Urinary bladder (tissue), 4 donors: ENCODE results near the gene PARD3. TPM values are rescaled to one million over a fixed set of nuclear protein-coding genes. Genes with fewer than 3 reads are reported as not detected.
"Not testable (repeated sequence)": the region's sequence is repeated elsewhere in the genome, so short reads cannot be mapped to it uniquely, and the experiment has no call there.

ENCODE experiments used
- DNase-seq: peaks from one replicate; pipeline ENCODE4 v3.0.0-alpha.2; 2015; ENCODE audit errors: extremely low spot score
- H3K27ac ChIP-seq: one replicate; pipeline ENCODE4 v1.5.1; 2013; ENCODE audit warnings: low read depth, mild to moderate bottlenecking, moderate library complexity
- H3K36me3 ChIP-seq: one replicate; pipeline ENCODE4 v1.6.1; 2013; ENCODE audit warnings: mild to moderate bottlenecking, moderate library complexity; ENCODE audit not compliant: insufficient read depth
- H3K4me1 ChIP-seq: one replicate; pipeline ENCODE4 v1.6.1; 2013; ENCODE audit warnings: mild to moderate bottlenecking, moderate library complexity; ENCODE audit not compliant: insufficient read depth
- H3K4me3 ChIP-seq: one replicate; pipeline ENCODE4 v1.5.1; 2013; ENCODE audit warnings: low read depth, low read length
- WGBS: extraction: QIAGEN DNeasy Blood & Tissue Kit; methylation state at CpG from one replicate; pipeline ENCODE4 v1.1.7; 2013; 5-methylcytosine and 5-hydroxymethylcytosine counted together
- polyA plus RNA-seq: library from polyadenylated mRNA; stranded (reverse); fragments of 200-250 nt; gene quantifications from one replicate; pipeline ENCODE4 v1.2.3, GENCODE V29; 2013
- total RNA-seq: library from RNA; depleted of rRNA; stranded (reverse); fragments of >200 nt; gene quantifications from one replicate; pipeline ENCODE4 v1.2.3, GENCODE V29; 2014
- donor health status: healthy with polysubstance abuse.
- donor health status: healthy.

PARD3 gene
- total and polyA plus RNA-seq, 2 donors, result 27.5 to 89.1 TPM

- WGBS, result 64% methylated on average over 4 of the region's 4 CpGs
- no peaks in the 10 kb centered on the region for H3K4me1 ChIP-seq
- H3K4me3 ChIP-seq, result no peak overlapping the region
- DNase-seq, result no peak
- no peaks in the 10 kb centered on the region for H3K36me3 ChIP-seq
- H3K27ac ChIP-seq, result no peak overlapping the region
Measured at GRCh38 chr10:34433241-34434076, 381.6 kb downstream of the PARD3 start.

GRCh38 chr10:34432589-34432988, 382.5 kb downstream of the PARD3 start:
- Histone ChIP-seq H3K36me3 (no peaks in the 10 kb centered on the region), H3K4me3 (no peak overlapping the region), H3K27ac (no peak overlapping the region), H3K4me1 (no peaks in the 10 kb centered on the region)
- DNase-seq, result no peak

DNA sequence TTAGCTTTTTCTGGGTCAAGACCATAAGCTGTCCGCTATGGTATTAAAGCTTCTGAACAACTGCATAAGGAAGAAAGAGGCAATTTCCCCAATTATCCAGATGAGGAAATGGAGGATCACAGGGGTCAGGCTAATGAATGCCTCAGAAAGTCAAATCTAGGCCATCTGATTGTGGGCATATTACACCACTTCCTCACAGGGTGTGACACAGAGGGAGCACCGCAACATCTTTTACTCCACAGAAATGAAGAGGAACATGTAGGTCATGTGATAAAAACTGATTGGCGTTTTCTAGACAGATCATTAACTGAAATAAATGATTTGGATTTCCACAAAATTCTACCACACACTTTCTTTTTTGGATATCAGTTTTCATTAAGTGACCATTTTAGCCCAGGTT, 384.4 kb downstream of the PARD3 start:
- no peaks in the 10 kb centered on the region for H3K36me3 ChIP-seq
- H3K4me3 ChIP-seq, result no peak overlapping the region
- no peak for DNase-seq
- WGBS, result 83% methylated on average over 3 of the region's 3 CpGs
- no peak overlapping the region for H3K27ac ChIP-seq
- no peaks in the 10 kb centered on the region for H3K4me1 ChIP-seq

DNA sequence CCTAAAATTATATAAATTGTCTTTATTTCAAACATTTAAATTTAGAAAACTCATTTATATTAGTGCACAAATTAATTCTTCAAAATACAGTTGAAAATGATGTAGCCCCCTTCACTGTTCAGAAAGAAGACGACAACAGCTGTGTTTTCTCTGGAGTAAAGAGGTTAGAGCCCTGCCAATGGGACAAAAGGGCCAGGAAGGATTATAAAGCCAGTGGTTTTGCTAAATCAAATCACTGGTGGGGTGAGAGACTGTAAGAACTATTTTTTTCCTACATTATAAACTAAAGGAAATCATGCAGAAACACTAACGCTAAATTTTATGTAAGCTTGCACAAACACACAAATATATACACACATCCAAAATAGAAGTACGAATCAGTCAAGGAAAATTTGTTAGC, 386.6 kb downstream of the PARD3 start:
- H3K4me1 ChIP-seq, result no peaks in the 10 kb centered on the region
- H3K4me3 ChIP-seq, result no peak overlapping the region
- no peak for DNase-seq
- no peak overlapping the region for H3K27ac ChIP-seq
- WGBS, result 45% methylated on average over 3 of the region's 3 CpGs
- H3K36me3 ChIP-seq, result no peaks in the 10 kb centered on the region

GRCh38 chr10:34427911-34428216, 387.2 kb downstream of the PARD3 start:
- no peak overlapping the region for H3K4me3 ChIP-seq
- no peak overlapping the region for H3K27ac ChIP-seq
- no peaks in the 10 kb centered on the region for H3K36me3 ChIP-seq
- WGBS, result 88% methylated on average over 3 of the region's 3 CpGs
- no peaks in the 10 kb centered on the region for H3K4me1 ChIP-seq
- no peak for DNase-seq

DNA sequence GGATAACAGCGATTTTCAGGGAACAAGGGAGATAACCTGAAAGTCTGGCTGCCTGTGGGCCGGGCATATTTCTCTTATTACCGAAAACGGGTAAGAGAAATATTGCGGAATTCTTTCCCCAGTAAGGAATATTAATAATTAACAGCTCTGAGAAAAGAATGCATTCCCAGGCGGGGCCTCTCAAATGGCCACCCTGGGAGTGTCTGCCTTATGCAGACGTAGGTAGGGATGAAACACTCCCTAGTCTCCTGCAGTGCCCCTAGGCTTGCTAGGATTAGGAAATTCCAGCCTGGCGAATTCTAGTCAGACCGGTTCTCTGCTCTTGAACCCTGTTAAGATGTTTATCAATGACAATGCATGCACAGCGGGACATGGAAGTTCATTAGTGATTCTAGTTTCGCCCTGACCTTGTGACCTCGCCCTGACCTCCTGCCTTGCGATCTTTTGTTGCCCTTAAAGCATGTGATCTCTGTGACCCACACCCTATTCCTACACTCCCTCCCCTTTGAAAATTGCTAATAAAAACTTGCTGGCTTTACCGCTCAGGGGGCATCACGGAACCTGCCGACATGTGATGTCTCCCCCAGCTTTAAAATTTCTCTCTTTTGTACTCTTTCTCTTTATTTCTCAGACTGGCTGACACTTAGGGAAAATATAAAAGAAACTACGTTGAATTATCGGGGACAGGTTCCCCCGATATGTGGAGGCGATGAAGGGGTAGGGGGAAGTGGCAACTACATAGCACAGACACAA, 387.8 kb downstream of the PARD3 start:
- not testable (repeated sequence) for H3K4me3 ChIP-seq, H3K4me1 ChIP-seq, H3K36me3 ChIP-seq, DNase-seq, H3K27ac ChIP-seq
- whole genome bisulfite sequencing, result 92% methylated on average over 20 of the region's 20 CpGs

DNA sequence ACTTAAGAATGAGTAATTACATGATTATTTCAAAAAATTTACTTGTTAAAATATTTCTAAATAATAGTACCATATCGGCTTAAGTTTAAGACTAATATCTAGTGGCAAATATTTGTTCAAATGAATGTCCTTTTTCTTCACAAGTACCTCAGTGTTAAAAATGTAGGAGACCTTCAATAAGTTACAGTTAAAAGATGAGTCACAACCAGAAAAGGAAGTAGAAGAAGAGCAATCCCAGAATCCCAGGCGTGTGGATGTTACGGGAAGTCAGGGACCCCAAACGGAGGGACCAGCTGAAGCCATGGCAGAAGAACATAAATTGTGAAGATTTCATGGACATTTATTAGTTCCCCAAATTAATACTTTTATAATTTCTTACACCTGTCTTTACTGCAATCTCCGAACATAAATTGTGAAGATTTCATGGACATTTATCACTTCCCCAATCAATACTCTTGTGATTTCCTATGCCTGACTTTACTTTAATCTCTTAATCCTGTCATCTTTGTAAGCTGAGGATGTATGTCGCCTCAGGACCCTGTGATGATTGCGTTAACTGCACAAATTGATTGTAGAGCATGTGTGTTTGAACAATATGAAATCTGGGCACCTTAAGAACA, 388.4 kb downstream of the PARD3 start:
- H3K4me1 ChIP-seq, H3K36me3 ChIP-seq, H3K4me3 ChIP-seq, H3K27ac ChIP-seq, DNase-seq: not testable (repeated sequence)
- WGBS, result 92% methylated on average over 7 of the region's 7 CpGs

GRCh38 chr10:34426041-34426440, 389.1 kb downstream of the PARD3 start:
- DNase-seq, result no peak
- no peaks in the 10 kb centered on the region for H3K4me1 ChIP-seq
- no peak overlapping the region for H3K4me3 ChIP-seq
- H3K36me3 ChIP-seq, result no peaks in the 10 kb centered on the region
- 64% methylated on average over 3 of the region's 3 CpGs for WGBS
- no peak overlapping the region for H3K27ac ChIP-seq

GRCh38 chr10:34423673-34424625, 391.1 kb downstream of the PARD3 start:
- no peak for DNase-seq
- WGBS, result 69% methylated on average over 5 of the region's 5 CpGs
- no peak overlapping the region for H3K4me3 ChIP-seq

GRCh38 chr10:34420795-34421194, 394.3 kb downstream of the PARD3 start:
- Histone ChIP-seq H3K4me3 (no peak overlapping the region), H3K27ac (no peak overlapping the region), H3K36me3 (no peaks in the 10 kb centered on the region), H3K4me1 (peaks cover 3% of the 10 kb centered on the region)
- 0% methylated on average over 1 of the region's 1 CpG for WGBS
- DNase-seq, result no peak

More at GRCh38 chr10:34423673-34424625, 391.1 kb downstream of the PARD3 start:
- H3K4me1 ChIP-seq, result no peaks in the 10 kb centered on the region
- H3K36me3 ChIP-seq, result no peaks in the 10 kb centered on the region
- H3K27ac ChIP-seq, result no peak overlapping the region

- H3K4me3 ChIP-seq, result no peak overlapping the region
- no peak overlapping the region for H3K27ac ChIP-seq
- WGBS, result 76% methylated on average over 3 of the region's 3 CpGs
- H3K36me3 ChIP-seq, result no peaks in the 10 kb centered on the region
- peaks cover 3% of the 10 kb centered on the region for H3K4me1 ChIP-seq
- DNase-seq, result no peak
Measured at GRCh38 chr10:34420273-34420672, 394.8 kb downstream of the PARD3 start.

DNA sequence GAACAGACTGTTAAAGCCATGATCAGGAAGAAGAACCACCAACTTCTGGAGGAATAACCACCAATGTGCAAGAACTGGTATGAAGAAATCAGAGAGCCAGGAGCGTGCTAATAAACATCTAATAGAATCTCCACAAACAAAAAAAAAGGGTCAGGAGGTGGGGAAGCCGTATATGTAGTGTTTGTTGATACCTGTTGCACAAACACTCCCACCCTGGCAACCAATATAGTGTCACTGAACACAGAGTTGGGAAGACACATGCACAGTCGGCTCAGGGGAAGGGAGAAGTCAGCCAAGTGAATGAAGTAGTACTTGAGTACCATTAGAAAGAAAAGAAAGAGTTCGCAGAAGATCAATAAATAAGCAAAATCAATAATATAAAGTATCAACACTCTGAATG, 400.1 kb downstream of the PARD3 start:
- DNase-seq, result no peak
- peaks cover 3% of the 10 kb centered on the region for H3K4me1 ChIP-seq
- H3K27ac ChIP-seq, result no peak overlapping the region
- no peaks in the 10 kb centered on the region for H3K36me3 ChIP-seq
- WGBS, result 92% methylated on average over 4 of the region's 4 CpGs
- no peak overlapping the region for H3K4me3 ChIP-seq
